GM19452 (cell line): Measurements from ENCODE around the gene ARL10.
"Not testable (repeated sequence)": the region's sequence is repeated elsewhere in the genome, so short reads cannot be mapped to it uniquely, and the experiment has no call there.

Experiments used
- ATAC-seq: cut with Tn5 transposase; IDR thresholded peaks from one replicate; pipeline ENCODE4 v1.9.1; 2021; ENCODE audit not compliant: unreplicated experiment

Gene ARL10

GRCh38 chr5:176388444-176389134 is 23.3 kb downstream of the ARL10 start, which contains the start of the genes HIGD2A and NOP16:
Gene HIGD2A, plus strand, starts transcription at chr5:176388751. Its CDS starts 69 bp downstream, at chr5:176388820.
Gene NOP16, minus strand, starts transcription at chr5:176388598. Its CDS starts 59 bp downstream, at chr5:176388539.
- ATAC-seq = peak; percentile 86

GRCh38 chr5:176389135-176390123 is 24.1 kb downstream of the ARL10 start:
- peak; percentile 42 for ATAC-seq

DNA sequence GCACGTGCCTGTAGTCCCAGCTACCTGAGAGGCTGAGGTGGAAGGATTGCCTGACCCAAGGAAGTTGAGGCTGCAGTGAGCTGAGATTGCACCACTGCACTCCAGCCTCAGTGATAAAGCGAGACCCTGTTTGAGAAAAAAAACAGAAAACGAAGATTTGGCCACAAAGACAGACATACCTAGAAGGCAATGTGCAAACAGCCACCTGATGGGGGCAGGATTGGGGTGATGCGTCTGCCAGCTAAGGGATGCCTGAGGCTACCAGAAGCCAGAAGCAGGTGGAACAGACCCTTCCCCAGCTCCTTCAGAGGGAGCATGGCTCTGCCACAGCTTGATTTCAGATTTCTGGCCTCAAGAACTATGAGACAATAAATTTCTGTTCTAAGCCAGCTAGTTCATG is 26.2 kb downstream of the ARL10 start:
- no peak for ATAC-seq

DNA sequence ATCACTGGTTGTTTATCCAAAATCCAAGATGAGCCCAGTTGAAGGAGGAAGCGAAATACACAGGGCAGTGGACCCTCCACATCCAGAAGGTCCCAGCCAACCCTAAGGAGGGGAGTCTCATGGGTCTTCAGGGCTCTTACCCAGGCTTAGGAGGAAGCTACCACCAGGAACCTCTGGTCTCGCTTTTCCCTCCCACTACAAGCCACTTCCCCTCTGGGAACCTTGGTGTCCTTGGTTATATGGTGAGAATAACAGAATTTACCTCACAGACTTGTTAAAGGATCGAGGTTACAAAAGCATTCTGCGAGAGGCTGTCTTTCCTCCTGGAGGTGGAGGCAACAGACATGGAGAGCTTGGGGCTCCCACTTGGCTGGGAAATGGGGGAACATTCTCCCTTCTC is 26.7 kb downstream of the ARL10 start:
- no peak for ATAC-seq

DNA sequence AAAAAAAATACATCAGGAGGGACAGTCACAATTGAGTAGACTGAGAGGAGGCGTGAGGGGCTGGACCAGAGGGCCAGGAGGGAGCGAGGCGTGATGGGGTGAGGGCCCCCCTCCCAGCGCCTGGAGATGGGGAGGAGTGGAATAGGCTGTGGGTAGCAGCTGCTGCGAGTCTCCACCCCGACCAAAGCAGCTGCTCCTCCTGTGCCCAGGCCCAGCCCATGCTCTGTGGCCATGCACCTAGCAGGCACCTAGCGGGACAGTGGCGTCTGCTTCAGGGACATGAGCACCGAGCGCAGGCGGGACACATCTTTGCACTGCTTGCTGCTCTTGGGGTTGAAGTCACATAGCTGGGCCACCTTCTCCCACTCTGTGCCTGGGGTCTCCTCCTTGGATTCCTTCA is 27.2 kb downstream of the ARL10 start:
- ATAC-seq = no peak

DNA sequence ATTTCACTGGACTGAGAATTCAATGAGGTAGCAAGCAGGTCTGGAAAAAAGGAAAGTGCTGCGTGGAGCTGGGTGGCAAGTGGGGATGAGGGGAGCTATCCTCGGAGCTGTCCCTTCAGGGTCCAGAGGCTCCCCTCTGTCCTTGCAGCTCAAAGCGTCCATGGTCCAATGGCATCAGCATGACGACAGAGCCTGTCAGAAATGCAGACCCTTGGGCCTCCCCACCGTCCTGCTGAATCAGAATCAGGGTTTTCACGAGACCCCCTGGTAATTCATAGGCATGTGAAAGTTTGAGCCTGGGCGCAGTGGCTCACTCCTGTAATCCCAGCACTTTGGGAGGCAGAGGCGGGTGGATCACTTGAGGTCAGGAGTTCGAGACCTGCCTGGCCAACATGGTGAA is 28.8 kb downstream of the ARL10 start:
- ATAC-seq = no peak

GRCh38 chr5:176394881-176395675 is 29.8 kb downstream of the ARL10 start:
- ATAC-seq = no peak

DNA sequence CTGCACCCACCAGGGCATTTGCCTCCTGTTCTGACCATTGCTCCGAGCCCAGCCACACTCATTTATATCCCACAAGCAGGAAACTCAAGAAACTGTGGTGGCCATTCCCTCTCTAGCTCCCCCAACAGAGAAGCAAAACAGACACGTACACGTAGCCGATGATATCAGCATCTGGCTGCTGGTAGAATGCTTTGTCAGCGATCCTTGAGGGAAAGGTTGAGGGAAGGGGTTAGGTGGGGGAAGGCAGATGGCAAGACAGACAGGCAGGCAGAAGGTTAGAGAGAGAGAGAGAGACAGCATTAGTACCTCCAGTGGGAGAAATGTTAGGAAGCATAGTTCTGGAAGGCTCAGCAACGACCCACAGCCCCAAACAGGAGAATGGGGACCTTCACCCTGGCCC is 31.0 kb downstream of the ARL10 start:
- ATAC-seq = no peak

GRCh38 chr5:176397736-176398420 is 32.6 kb downstream of the ARL10 start:
- ATAC-seq = no peak

- ATAC-seq = no peak
Observed at GRCh38 chr5:176400382-176401156, 35.3 kb downstream of the ARL10 start.

DNA sequence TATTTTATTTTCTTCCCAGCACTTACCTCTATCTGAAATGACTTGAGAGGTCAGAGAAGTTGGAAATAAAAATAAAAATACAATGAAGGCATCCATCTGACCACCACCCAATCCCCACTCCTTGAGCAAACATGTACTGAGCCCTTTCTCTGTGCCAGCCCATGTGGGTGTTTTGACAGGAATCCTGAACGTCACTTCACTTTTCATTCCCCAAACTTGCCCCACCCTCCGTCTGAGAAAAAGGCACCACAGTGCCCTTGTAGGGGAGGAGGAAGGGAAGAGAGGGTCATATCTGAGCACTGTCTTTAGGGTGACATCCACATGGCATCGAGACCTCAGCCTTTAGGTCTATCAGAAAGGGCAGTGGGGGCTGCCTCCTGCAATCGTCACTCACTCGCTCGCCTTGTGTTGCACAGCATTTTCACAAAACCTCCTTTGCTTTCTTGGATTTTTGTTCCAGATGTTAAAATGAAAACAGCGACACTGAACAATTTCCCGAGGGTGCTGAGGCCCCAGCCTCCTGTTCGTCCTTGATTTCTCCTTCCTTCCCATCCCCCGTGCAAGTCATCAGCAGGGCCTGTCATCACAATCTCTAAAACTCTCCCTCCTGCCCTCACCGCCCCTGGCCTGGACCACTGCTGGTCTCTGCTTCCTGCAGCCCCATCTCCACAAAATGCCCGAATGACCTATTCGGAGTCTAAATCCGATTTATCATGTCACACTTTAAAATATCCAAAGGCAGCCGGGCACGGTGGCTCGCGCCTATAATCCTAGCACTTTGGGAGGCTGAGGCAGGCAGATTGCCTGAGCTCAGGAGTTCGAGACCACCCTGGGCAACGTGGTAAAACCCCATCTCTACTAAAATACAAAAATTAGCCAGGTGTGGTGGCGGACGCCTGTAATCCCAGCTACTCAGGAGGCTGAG is 36.3 kb downstream of the ARL10 start:
- no peak for ATAC-seq

GRCh38 chr5:176405656-176406435 is 40.6 kb downstream of the ARL10 start:
- no peak for ATAC-seq

DNA sequence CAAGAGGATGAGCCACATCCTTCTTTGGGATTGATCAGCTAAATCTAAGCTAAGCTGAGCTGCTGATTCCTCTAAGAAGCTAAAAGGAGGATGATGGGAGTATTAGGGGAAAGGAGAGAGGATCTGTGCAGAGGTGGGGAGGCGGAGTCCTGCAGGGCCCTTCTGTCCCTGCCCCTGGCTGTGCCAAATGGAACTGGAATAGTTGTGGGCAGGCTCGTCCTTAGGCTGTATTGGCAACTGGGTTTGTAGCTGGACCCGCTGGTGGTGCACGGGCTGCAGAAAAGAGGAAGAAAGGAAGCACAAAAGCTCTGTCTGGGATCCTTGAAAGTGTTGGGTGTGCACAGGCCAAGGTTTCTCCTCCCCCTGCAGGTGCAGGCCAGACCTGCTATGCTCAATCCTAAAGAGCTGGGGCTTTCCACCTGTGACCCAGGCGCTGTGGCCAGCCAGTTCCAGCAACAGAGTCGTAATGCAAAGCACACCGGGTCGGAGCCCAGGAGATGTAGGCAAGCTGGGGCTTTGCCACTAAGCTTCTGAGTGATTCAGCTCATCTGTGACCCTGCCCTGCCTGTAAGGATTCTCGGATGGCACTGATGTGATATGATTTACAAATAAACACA is 41.3 kb downstream of the ARL10 start:
- ATAC-seq = no peak

DNA sequence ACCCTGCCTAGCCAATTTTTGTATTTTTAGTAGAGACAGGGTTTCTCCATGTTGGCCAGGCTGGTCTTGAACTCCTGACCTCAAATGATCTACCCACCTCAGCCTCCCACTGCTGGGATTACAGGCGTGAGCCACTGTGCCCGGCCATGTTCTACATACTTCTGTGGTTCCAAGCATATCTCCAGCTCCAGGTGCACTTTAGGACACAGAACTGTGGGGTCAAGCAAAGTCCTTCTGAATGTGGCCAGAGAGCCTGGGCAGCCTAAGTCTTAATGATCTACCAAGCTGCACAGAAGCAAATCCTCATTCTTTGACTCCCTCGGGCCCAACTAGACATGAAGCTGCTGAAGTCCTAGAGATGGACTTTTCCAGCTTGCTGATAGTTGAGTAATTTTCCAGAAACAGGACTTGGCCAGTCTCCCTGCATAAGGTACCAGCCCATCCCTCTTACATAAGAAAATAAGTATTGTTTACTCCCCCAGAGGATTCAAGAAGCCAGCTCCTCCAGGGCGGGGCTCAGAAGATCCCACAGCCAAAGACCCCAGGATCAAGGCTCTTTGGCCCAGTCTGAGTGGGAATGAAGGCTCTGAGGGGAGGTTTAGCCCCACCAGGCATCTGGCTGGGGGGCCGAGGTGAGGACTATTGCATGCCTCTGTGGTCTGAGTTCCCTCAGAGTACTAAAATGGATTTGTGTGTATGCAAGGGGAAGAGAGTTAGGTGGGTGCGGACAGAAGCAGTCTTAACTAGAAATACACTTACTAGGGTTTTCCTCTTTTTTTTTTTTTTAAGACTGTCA is 42.4 kb downstream of the ARL10 start:
- ATAC-seq = no peak

DNA sequence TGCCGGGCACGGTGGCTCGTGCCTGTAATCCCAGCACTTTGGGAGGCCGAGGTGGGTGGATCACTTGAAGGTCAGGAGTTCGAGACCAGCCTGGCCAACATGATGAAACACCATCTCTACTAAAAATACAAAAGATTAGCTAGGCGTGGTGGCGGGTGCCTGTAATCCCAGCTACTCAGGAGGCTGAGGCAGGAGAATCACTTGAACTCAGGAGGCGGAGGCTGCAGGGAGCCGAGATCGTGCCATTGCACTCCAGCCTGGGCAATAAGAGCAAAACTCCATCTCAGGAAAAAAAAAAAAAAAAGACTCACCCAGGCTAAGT is 42.9 kb downstream of the ARL10 start:
- not testable (repeated sequence) for ATAC-seq

DNA sequence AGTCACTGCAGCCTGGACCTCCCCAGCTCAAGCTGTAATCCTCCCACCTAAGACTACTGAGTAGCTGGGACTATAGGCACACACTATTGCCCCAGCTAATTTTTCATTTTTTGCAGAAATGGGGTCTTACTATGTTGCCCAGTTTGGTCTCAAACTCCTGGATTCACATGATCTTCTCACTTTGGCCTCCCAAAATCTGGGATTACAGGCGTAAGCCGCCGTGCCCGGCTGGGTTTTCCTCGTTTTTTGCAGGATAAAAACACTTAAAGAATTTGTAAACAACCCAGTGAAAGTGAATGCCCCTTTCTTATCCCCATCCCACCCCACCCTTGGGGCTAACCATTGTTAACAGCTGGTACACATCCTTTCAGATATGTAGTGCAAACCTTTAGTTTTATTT is 43.3 kb downstream of the ARL10 start:
- no peak for ATAC-seq

DNA sequence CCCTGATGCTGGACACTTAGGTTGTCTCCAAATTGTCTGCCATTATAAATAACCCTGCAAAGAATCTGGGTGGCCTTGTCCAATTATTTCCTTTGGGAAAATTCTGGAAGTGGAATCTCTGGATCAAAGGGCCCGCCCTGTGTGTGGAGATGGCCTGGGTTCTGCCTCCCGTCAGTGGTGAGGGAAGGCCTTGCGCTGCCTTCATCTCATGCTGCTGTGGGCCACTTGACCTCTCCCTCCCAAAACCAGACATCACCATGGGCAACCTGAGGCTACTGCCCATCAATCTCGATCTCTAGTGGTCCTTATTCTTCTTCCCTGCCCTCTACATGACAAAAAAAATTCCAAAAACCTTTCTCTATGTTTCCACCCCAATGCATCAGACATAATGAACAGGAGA is 44.5 kb downstream of the ARL10 start:
- no peak for ATAC-seq
